ENCODE results near the gene BACH2.

- TF ChIP-seq POLR2A (IDR thresholded peaks at IDR 0.05) (no peak), CTCF (IDR thresholded peaks at IDR 0.05) (no peak), POLR2AphosphoS5 (IDR thresholded peaks at IDR 0.05) (no peak)
These were observed 303.8 kb downstream of the BACH2 start for GRCh38 chr6:89992818-89993217.
